Breast epithelium (tissue), 3 donors: ENCODE results near the gene GRB14.

Experiments
- CTCF ChIP-seq, 3 donors: fragments of 450-650 bp; IDR thresholded peaks; one replicate each; pipeline ENCODE4 v1.5.1; 2016 to 2017; ENCODE audit warnings: antibody characterized with exemption in 3 of 3, mild to moderate bottlenecking in 3 of 3, moderate library complexity in 3 of 3
- POLR2A ChIP-seq: fragments of 450-650 bp; IDR thresholded peaks from one replicate; pipeline ENCODE4 v1.6.1; 2016; ENCODE audit warnings: antibody characterized with exemption, mild to moderate bottlenecking, moderate library complexity
- POLR2AphosphoS5 ChIP-seq, 3 donors: sonication (generic); formaldehyde crosslinking; IDR thresholded peaks; one replicate each; pipeline ENCODE4 v1.6.1; 2017; ENCODE audit warnings: antibody characterized with exemption in 3 of 3

GRCh38 chr2:164504253-164504652 lies 117.0 kb downstream of the GRB14 start:
- TF ChIP-seq POLR2A: no peak
- TF ChIP-seq CTCF (IDR thresholded peaks at IDR 0.05): no peak
- no peak for TF ChIP-seq POLR2AphosphoS5 (IDR thresholded peaks at IDR 0.05)
